GM18907 (cell line): ENCODE results near the gene COL20A1.

Experiments used
- ATAC-seq: cut with Tn5 transposase; IDR thresholded peaks from one replicate; pipeline ENCODE4 v1.9.1; 2021; ENCODE audit warnings: mild to moderate bottlenecking, moderate library complexity; ENCODE audit not compliant: unreplicated experiment

Gene COL20A1

GRCh38 chr20:63277466-63278272 is 15.3 kb upstream of the COL20A1 start:
- ATAC-seq: no peak

- no peak for ATAC-seq
Measured at GRCh38 chr20:63278661-63279060, 14.3 kb upstream of the COL20A1 start.

DNA sequence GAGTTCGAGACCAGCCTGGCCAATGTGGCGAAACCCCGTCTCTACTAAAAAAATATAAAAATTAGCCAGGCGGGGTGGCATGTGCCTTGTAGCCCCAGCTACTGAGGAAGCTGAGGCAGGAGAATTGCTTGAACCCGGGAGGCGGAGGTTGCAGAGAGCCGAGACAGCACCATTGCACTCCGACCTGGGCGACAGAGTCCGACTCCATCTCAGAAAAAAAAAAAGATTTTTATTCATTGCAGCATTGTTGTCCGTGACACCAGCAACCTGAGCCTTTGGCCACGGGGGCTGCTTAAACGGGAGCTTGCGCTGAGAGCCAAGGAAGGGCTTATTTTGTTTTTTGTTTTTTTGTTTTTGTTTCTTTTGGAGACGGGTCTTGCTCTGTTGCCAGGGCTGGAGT is 13.1 kb upstream of the COL20A1 start:
- no peak for ATAC-seq

DNA sequence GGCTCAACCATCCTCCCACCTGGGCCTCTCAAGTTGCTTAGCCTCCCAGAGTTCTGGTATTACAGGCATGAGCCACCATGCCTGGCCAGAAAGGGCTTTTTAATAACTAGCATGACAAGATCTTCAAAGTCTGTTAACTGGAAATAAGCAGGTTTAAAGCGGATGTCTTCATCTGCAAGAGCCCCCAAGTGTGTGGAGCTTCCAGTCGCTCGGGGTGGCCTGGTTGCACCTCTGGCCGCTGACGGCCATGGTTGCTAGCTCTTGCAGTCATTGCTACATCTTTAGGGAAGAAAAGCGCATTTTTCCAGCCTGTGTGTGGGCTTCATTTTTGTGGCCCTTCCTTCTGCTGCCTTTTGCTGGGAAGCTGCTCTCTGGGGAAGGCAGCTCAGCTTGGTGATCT is 12.6 kb upstream of the COL20A1 start:
- no peak for ATAC-seq

DNA sequence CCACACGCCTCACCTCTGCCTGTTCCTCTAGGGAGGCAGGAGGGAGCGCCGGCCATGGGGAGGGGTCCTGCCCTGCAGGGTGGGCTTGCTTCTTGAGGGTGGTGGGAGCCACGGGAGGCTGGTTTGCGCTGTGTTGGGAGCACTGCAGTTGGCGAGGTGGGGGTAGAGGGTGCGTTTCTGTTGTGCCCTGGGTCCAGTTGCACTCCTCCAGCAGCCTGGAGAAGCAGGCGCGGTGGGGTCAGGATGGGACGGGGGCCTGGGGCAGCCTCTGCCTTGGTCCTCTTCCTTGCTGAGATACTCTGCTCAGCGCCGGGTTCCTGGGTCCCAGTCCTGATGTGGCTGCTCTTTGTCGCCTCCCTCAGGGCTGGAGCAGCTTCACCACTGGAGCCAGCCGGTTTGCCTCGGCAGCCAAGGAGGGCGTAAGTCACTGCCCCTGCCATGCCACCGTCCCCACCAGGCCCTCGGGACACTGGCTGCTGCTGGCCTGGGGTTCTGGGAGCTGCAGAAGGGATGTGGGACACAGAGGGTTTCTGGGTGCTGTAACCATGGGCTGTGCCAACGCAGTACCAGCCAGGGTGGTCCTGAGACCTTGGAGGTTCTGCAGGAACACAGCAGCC is 11.9 kb upstream of the COL20A1 start:
- no peak for ATAC-seq

DNA sequence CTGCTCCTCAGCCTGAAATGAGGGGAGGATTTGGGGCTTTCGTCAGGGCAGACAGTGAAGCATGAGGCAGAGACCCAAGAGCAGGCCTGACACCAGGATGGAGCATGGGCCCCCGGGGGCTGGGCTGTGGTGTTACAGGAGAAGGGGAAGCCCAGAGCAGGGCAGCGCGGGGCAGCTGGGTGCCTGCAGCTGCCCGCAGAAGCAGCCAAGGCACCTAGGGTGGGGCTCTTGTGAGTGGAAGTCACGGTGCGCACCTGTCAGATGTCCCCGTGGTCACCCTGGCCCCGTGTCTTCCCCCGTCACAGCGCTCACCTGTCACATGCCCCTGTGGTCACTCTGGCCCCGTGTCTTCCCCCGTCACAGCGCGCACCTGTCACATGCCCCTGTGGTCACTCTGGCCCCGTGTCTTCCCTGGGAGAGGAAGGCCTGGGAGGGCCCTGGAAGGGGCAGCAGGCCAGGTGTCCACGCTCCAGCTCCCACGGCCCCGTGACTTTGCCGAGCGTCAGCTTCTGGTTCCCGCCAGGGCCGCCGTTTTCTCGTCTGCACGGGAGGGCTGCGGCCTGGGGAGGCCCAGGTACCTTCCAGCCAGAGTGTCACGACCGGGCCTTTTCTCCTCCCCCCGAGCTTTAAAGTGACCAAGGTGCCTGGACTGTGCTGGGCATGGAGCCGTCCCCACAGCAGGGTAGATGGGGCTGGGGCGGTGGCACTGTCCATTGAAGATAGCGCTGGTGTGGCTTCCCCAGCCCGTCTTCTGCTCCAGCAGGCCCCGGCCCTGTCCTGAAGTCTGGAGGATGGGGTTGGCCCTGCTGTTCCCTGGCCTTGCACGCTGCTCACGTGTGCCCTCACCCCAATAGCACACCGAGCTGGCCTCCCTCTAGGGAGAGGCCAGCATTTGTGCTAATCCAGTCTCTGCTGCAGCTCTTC is 11.0 kb upstream of the COL20A1 start:
- no peak for ATAC-seq

DNA sequence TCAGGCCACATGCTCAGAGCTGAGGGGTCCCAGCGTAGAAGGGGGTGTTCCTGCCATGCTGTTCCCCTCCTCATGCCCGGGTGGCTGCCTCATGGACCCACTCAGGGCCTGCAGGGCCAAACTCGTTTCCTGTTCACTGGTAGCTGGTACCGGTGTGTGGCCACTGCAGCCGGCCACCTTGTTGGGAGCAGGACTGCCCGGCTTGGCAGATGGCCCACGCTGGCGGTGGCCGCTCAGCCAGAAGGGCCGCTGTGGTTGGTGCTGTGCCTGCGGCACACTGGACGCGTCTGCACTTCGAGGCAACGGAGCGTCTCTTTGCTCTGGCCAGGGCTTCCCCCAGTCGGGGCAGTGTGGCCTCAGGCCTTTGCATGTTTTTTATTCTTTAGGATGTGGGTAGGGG is 10.0 kb upstream of the COL20A1 start:
- no peak for ATAC-seq

- no peak for ATAC-seq
Measured at GRCh38 chr20:63283397-63284082, 9.4 kb upstream of the COL20A1 start.

DNA sequence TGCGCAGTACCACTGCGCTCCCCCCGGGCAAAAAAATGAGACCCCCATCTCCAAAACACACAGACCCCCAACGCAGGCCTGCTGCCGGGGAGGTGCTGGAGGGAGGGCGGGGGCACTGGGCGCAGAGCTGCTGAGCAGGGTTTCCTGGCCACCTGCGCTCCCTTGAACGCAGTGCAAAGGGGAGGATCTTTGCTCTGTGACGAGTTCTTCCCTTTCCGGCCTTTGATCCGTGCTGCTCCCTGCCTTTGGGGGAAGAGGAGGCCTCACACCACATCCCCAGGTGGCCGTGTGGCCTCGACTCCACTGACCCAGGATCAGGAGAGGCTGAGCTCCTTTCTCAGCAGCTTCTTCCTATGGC is 8.9 kb upstream of the COL20A1 start:
- ATAC-seq: no peak

DNA sequence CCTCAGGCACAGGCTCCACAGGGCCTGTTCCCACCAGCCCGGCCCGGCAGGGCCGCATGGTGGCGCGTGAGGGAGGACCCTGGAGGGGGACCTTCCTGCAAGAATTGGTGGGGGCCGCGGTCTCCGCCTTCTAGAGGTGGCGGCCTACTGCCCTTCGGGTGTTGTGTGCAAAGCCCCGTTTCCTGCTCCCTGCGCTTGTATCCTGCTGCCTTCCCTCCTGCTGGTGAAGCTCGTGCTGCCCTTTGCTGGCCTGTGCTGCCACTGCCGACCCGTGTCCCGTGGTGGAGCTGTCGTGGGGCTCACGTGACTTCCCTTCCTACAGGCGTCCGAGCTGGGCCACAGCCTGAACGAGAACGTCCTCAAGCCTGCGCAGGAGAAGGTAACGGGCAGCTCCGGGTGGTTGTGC is 8.4 kb upstream of the COL20A1 start:
- ATAC-seq: no peak

DNA sequence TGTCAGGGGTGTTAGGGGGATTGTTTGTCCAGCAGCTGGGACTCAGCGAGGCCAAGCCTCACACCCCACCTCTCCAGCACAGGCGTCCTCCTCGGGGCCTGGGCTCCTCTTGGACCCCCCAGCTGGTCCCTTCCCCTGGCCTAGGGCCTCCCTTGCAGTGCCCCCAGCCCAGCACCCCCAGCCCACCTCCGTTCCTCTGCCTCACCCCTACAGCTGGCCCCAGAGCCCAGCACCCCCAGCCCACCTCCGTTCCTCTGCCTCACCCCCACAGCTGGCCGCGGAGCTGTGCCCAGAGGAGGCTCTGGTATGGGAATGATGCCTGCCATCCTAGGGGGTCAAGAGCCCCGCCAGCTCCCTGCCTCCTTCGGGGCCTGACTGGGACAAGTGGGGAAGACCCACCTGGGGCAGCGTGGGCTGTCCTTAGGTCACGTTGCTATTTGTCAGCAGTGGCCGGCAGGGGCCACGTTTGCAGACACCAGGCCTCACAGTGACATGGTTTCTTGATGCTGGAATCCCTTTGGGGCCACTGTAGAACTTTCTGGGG is 7.9 kb upstream of the COL20A1 start:
- no peak for ATAC-seq

DNA sequence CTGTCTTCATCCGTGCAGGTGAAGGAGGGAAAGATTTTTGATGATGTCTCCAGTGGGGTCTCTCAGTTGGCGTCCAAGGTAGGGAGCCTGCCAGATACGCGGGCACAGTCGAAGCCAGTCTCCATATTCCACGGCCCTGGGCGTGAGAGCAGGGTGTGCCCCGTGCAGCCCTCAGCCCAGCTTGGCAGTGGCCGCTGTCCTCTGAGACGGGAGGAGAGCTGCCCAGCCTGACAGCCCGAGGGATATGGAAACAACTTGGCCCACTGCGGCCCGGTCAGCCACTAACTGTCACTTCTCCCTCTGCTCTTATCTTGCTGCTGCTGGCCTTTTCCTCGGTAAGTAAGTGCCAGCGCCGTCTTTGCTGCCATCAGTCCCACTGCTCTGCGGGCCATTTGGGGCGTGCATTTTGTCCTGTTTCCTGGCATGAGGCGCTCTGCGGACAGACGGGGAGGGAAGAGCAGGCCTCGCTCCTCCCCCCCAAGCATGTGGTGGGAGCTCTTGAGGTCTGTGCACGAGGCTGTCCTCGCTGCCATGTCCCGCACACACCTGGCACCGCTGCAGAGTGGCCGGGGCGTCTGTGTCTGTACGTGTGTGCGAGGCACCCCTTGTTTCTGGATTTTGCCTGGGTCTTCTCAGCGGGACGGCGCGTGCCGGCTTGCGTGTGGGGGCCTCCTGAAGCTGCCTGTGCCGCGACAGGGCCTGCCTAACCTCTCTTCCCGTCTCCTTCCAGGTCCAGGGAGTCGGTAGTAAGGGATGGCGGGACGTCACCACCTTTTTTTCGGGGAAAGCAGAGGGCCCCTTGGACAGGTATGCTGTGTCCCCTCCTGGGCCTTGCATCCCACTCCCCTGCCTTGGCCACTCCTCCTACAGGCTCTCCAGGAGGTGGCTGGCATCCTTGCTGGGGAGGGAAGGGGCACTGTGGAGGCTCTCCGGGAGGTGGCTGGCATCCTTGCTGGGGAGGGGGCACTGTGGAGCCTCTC is 7.1 kb upstream of the COL20A1 start:
- ATAC-seq: no peak

GRCh38 chr20:63286781-63287696 is 5.9 kb upstream of the COL20A1 start:
- no peak for ATAC-seq

DNA sequence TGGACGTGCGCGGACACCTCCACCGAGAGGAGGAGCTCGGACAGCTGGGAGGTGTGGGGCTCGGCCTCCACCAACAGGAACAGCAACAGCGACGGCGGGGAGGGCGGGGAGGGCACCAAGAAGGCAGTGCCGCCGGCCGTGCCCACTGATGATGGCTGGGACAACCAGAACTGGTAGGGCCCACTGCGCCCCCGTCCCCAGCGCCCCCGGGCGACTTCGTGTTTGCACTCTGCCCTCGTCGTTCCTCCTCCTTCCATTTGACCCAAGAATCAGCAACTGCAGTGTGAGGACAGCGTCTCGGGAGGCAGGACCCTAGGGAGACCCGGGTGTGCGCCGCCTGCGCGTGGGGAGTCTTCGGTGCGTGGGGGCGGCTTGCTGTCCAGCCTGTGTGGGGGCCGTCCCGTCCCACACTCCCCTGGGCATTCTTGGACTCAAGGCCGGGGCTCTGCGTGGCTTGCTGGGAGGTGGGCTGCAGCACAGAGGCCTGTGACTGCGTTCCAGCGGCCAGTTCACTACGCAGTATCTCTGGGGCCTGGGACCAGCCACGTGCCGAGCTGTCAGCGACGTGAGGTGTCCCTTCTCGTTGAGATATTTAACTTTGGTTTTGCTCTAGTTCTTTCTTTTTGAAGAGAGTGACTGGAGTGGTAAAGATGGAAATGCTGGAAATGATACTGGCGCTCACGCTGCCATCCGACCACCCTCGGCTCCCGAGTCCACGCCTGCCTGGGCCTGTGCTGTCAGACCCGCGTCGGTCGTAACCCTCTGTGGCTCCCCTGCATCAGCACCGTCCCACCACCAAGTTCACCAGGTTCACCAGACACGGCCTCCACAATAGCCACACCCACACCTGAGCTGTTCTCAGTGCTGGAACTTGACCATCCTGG is 5.0 kb upstream of the COL20A1 start:
- no peak for ATAC-seq

DNA sequence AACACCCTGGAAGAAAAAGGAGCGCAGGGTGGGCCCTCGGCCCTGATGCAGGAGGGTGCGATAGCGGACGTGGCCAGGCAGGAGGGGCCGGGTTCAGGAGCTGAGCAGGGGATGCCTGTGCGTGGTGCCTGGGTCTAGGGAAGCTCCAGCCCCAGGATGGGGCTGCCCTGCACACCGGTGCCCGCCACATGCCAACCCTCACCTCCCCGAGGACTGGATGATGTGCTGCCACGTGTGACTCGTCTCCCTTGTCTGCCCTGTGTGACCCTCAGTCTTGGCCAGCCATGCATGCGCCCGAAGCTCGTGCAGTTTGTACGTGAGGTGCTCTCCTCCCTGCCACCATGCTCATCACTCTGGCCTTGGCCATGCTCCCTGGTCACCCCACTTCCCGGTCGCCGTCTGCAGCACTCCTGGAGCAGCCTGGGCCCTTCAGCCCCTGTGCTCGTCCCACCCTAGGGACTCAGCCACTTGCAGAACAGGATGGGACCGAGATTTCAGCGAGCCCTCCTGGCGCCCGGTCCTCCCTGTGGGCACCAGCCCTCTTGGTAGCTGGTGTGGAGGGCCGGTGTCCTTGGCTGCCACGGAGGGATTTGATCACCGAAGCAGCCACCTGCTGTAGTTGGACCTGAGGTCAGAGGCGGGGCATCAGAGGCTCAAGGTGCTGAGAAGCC is 4.3 kb upstream of the COL20A1 start:
- no peak for ATAC-seq

DNA sequence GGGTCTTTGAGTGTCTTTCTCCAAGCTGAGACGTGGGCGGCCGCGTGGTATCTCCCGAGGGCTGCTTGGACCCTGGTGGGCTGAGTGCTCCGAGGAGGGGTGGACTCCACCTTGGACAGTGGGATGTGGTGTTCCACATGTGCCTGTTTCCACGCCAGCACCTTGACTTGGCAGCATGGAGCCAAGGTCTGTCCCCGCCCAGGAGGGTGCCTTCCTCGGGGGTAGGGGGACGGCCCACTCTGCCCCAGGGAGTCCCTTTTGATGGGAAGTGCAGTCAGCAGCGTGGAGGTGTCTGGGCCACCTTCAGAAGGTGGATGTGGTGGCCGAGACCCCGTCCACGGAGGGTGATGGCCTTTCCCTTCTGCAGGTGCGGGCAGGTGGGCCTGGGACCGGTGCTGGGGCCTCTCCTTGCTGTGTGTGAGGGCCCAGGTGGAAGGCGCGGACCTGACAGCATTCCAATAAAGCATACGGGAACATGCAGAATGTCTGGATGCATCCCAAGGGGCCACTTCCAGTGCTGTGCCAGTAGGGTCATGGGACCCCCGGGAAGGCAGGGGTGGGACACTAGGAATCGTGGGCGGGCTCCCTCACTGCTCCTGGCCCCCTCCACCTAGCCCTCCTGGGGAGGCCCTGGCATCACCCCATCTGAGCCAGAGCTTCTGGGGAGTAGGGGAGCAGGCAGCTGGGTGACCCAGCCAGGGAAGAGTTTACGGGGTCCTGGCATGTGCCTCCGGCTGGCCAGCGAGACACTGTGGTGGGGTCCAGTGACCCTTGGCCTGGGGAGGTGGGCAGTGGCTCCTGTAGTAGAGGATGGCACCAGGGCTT is 3.5 kb upstream of the COL20A1 start:
- no peak for ATAC-seq
